COLO668 (cell line): ENCODE results near the gene AMZ1.
"Not testable (repeated sequence)": the region's sequence is repeated elsewhere in the genome, so short reads cannot be mapped to it uniquely, and the experiment has no call there.

ENCODE experiments used
- DNase-seq: peaks from one replicate; lab custom pipeline; 2025; ENCODE audit not compliant: unreplicated experiment; lab: John Stamatoyannopoulos, UW

The AMZ1 gene

DNA sequence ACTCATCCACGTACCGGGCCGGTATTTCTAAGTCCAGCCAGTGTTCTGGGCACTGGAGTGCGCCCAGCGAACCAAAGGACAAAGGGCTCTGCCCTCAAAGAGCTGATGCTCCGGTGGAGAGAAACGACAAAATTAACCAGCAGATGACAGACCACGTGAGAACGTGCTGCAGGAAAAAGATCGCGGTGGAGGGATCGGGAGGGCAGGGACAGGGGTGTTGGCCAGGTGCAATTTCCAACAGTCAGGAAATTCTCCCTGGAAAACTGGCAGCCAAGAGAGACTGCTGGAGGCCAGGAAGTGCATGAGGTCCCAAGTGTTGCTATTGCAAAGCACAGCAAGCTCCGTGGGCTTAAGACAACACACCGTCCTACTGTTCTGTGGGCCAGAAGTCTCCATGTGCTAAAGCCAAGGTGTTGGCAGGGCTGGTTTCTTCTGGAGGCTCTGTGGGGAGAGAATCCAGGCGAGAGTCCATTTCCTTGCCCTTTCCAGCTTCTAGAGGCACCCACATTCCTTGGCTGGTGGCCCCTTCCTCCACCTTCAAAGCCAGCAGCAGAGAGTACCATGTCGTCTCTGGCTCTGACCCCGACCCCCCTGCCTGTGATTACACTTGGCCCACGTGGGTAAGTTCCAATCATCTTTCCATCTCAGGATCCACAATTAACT, 21.3 kb upstream of the AMZ1 start:
- DNase-seq = peak; percentile 34

DNA sequence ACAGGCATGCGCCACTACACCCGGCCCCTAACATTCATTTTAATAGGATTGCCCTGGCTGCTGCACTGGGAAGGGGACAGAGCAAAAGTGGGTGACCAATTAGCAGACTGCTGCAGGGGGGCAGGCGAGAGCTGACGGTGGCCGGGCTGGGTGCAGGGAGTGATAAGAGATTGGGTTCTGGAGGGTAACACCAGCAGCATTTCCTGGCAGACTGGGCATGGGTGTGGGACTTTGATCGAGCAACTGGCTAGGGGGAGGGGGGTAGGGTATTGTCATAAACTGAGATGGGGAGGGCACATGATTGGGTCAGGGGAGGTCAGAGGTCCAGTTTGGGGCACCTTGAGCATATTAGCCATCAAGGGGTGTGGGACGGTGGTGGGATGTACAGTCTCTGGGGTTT, 20.2 kb upstream of the AMZ1 start:
- DNase-seq = no peak

DNA sequence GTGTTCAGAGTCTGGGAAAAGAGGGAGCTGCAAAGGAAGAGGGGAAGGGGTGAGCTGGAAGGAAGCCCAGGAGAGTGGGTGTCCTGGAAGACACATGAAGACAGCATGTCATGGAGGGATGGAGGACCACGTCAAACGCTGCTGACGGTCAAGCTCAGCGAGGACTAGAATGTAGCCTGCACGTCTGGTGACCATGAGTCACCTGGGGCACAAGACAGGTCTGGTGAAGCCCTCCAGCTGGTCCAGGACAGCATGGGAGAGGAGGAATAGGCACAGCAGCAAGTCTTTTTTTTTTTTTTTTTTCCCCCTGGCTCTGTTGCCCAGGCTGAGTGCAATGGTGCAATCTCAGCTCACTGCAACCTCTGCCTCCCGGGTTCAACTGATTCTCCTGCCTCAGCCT, 19.6 kb upstream of the AMZ1 start:
- no peak for DNase-seq

DNA sequence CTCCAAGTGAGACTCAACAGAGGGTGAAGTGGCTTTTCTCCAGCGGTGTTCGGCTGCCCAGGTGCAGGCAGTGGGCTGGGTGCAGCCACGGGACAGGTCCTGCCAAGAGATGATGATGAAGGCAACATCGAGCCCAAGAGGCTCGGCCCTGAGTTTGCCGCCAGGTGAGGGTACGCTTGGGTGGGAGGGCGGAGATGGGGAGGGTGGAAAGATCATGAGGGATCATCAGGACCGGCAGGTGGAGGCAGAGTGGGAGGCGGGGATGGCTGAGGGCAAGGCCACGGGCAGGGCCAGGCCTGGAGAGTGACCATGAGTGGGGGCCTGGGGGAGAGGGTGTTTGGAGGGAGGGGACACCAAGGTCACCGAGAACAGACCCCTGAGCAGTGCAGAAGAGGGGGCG, 17.8 kb upstream of the AMZ1 start:
- no peak for DNase-seq

DNA sequence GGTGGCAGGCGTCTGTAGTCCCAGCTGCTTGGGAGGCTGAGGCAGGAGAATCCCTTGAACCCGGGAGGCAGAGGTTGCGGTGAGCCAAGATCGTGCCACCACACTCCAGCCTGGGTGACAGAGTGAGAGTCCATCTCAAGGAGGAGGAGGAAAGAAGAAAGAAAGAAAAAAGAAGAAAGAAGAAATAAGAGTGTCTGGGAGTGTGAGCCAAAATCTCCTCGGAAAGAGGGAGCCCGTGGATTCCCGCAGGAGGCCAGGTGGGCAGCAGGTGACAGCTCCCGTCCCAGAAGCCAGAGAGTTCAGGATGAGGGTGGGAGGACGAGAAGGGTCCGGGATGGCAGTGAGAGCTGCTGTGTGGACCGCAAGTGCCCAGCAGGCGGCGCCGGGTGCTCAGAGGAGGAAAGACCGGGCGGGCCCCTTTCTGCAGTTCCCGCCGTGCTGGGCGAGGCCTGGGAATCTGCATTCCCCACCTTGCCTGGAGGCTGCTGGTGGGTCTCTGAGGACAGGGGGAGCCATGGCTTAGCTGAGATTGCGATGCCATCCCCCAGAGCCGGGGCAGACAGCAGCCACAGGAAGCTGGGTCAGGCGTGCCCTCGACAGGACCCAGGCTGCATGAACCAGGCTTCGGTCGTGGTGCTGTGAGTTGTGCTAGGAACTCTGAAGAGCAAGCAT, 17.1 kb upstream of the AMZ1 start:
- DNase-seq = peak; percentile 89

DNA sequence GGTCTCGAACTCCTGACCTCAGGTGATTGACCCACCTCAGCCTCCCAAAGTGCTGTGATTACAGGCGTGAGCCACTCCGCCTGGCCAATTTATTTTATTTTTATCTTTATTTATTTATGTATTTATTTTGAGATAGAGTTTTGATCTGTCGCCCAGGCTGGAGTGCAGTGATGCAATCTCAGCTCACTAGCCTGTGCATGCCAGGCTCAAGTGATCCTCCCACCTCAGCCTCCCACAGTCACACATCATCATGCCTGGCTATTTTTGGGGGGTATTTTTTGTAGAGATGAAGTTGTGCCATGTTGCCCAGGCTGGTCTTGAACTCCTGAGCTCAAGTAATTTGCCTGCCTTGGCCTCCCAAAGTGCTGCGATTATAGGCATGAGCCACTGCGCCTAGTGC, 14.8 kb upstream of the AMZ1 start:
- DNase-seq = not testable (repeated sequence)

DNA sequence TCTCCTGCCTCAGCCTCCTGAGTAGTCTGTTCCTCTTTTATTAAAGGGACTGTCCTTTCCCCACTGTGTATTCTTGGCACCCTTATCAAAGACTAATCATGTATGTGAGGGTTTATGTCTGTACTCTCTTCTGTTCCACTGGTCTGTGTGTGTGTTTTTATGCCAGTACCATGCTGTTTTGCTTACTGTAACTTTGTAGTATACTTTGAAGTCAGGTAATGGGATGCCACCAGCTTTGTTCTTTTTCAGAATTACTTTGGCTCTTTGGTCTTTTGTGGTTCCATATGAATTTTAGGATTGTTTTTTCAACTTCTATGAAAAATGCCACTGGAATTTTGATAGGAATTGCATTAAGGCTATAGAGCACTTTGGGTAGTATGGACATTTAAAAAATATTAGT, 14.1 kb upstream of the AMZ1 start:
- DNase-seq = no peak

DNA sequence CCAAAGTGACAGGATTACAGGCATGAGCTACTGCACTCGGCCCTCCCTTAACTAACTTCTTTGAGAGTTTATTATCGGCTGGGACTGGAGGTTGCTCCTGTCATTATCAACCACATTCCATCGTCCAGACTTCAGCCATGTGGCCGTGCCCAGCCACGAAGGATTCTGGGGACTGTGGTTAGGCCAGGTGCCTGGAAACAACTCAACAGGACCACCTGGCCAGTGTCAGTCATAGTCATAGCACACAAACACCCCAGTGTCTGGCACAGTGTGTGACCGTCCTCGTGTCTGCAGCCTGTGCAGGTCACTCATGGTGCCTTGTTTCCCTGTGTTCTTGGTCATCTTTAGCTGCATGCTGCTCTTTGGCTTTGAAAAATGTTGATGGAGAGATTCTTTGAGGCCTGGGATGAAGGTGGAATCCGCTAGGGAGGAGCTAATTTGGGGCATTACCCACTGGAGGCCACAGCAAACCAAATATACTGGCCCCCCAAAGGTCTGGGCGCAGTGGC, 12.7 kb upstream of the AMZ1 start:
- no peak for DNase-seq

DNA sequence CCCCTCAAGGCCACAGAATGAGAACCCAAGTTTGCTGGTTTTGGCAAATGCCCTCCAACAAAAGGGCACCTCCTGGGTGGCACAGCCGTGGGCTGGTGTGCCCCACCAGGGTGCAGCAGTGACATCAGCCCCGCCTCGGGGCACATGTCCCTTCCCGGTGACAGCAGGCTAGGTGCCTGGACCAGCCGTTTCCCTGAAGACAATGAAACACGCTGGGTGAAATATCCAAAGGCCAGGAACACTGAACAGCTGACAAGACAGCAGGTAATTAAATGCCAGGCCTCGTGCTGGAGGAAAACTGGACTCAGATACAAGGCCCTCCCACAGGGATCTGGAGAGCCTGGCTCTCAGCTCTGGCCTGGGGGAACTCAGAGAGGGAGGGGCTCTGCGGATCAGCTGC, 11.4 kb upstream of the AMZ1 start:
- peak; percentile 76 for DNase-seq

DNA sequence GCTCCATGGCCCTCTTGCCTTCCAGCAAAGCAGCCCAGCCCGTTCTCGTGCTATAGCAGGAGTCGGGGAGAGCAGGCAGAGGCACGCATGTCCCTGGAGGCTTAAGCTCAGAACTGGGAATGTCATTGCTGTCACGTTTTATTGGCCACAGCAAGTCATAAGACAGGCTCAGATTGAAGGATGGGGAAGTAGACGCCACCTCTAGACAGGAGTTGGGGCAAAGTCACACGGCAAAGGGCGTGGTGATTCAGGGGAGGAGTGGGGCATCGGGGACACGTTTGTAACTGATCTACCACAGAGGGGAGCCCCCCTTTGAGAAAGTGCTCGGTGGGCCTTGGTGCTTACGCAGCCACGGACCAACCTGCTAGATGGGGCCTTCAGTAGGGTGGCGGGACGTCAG, 9.5 kb upstream of the AMZ1 start:
- not testable (repeated sequence) for DNase-seq

DNA sequence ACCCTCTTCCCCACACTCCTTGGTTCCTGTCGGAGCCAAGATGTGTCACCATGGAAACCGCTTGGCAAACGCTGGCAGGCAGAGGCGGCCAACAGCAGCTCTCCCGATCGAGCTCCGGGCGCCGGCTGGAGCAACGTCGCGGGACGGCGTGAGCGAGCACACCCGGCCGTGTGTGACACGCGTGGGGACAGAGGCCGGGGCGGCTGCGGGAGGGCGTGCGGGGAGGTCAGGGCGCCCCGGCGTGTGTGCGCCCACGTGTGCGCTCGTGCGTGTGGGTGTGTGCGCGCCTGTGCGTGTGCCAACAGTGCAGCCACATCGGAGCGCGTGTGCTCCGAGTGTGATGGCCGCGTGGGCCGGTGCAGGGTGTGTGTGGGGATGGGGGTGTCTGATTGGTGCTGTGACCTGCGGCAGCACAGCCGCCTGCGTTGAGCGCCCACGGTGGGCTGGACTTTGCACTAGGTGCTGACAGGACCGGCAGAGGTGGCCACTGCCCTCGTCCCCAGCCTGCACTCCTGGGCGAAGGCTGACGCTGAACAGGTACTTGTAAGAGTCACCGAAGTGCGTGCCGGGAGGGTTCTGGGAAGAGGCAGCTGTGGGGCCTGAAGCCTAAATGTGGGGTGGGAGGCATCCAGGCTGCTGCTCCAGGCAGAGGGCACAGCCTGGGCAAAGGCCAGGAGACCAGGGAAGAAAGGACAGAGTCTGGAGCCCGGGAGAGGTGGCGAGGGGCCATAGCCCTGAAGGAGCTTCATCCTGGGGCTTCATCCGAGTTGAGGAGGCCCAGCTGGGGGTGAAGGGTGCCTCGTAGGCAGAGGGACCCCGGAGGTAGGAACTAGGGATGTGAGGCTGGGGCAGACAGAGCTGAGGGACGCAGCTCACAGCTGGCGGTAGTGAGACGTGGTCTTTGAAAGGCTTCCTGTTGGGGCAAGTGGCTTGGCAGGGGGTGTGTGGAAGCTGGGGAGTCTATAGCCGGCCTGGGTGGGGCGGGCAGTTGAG, 8.6 kb upstream of the AMZ1 start:
- peak; percentile 61 for DNase-seq

DNA sequence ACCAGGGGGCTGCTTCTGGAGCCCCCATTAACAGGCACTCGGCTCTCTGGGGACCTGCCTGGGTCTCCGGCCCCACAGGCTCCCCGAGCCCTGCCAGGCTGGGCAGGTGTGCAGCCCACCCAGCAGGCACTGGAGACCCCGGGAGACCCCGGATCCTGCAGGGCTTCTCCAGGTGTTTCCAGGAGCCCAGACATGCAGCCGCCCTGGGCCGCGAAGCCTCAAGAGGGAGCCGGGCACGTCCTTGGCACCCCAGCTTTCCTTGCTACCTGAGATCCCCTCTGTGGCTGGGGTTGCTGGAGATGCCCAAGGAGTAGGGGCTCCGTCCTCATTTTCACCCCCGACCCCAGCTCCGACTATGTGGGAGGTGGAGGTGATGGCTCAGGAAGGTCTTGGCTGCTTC, 7.7 kb upstream of the AMZ1 start:
- no peak for DNase-seq

DNA sequence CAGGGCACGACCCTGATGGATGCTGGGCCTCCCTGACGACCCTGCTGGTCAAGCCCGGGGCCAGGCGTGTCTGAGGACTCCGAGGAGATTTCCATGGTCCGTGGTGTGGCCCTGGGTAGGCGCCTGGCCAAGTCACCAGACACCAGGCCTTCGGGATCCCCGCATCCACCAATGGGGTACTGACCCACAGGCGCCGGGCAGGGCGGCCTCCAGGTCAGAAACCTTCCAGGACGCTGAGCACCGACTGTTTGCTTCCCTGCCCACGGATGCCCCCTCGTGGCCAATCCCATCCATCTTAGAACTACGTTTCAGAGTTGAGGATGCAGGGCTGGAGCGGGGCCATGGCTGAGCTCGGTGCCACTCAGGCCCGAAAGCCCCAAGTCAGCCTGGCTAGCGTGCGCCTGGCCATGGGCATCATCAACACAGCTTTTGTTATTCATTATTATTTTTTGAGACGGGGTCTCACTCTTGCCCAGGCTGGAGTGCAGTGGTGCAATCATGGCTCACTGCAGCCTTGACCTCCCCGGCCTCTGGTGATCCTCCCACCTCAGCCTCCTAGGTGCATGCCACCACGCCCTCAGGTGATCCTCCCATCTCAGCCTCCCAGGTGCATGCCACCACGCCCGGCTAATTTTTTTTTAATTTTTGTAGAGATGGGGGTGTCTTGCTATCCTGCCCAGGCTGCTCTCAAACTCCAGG, 7.1 kb upstream of the AMZ1 start:
- DNase-seq = peak; percentile 90

DNA sequence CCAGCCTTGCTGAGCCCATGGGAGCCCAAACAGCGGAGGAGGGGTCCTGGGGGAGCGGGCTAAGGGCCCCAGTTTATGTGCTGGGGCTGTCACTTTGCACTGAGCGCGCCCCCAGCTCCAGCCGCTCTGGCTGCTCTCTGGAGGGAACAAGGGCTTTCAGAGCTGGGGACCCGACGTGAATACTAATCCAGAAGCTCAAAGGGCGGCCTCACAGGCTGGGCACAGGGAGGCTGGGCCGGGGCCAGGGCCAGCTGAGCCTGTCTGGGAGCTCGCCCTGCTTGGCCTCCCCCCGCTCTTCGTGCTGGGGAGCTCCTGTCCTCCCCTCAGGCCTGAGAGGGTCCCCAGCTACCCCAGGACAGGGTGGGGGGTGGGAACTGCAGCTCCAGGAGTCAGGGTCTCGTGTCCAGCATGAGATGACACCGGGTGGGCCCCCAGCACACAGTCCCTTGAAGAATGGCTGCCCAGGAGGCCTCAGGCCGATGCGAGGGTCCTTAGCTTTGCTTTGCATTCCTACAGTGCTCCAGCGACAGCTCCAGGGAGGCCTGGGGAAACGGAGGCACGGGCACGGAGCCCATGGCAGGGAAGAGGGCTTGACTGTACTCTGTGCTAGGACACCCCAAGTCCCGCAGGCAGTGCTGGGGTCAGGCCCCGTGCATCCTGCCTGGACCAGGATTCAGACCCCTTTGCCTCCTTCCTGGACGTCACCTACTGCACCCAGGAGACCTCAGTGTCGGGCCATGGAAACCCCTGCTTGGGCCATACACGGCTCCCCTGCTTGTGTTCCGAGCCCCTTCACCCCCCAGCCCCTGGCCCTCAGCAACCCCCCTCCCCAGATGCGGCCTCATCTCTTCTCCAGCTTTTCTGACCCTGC, 5.8 kb upstream of the AMZ1 start:
- DNase-seq = no peak

DNA sequence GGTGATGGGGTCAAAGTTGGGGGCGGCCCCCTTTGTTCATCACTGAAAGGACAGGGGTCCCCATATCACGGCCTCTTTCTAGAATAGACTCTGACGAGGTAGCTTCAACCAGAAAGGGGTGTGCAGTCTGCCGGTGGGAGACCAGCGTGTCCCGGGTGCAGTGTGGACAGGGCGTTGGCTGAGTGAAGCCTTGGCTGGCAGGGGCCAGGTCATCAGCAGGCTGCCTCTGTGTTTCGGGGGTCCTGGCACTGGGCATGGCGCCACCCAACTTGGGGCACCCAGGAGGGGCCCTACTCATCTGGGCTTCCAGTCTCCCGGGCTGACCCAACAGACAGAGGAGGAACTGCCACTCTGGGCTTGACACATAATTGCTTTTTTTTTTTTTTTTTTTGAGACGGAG, 3.5 kb upstream of the AMZ1 start:
- no peak for DNase-seq

DNA sequence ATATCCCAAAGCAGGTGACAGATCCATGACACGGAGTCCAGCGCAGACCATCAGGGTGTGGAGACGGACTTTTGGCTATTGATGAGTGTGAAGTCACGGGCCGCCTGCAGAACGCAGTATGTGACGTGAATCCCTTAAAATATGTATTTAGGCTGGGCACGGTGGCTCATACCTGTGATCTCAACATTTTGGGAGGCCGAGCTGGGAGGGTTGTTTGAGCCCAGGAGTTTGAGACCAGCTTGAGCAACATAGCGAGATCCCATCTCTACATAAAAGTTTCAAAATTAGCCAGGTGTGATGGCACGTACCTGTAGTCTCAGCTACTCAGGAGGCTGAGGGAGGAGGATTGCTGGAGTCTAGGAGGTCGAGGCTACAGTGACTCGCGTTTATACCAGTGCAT, 1.9 kb upstream of the AMZ1 start:
- no peak for DNase-seq

DNA sequence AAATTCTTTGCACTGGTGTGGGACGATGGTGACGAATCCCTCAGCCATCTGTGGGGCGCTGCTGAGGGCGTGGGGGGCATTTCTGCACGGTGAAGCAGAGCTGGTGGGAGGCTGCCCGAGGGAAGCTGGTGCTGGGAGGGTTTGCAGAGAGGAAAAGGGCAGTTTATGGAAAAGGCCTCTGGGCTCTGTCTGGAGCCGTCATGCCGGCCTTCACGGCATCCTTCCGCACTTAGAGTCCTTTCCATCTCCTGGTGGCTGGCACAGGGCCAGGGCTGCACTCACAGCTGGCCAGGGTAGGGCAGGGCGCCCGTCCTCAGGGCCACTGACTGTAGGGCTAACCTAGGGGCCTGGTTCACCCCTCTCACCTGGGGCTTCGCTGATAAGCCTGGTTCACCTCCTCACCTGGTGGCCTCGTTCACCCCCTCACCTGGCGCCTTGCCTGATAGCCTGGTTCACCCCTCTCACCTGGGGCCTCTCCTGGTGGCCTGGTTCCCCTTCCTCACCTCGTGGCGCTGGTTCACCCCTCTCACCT, 598 bp upstream of the AMZ1 start:
- peak; percentile 93 for DNase-seq

DNA sequence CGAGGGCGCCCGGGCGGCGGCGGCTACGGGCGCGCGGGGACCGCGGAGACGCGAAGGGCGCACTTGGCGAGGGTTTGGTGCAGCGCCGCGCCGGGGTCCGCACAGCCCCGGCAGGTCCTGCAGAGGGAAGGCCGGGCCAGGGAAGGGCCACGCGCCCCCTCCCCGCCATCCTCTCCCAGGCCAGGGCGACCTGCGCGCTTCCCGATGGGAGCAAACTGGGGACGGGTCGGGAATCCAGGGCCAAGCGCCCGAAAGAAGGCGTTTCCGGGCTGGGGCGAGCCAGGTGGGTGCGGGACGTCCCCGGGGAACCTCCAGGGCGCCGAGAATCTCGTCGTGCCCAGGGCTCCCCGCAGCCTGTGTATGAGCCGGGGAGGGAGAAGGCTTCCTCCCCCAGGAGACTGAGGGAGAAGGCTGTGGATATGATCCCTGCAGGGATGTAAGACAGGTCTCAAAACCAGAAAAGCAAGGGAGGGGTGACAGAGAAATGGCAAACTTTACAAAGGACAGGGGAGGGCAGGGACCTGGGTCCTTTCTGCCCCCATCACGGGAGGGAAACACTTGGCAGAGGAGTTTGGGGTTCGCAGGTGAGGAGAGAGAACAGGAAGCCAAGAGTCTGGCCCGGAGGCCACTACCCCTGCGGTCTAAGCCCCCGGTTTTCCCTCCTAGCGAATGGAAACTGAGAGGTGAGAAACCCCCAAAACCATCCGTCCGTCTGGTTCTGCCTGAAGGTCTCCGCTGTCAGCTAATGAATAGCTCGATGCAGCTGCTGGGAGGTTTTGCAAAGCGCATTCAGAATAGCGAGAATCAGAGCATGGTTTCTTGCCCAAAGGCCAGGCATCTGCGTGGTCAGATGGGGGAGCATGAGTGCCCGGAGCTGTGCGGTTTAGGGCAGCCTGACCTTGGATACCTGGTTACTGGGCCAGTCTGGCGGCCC, 674 bp downstream of the AMZ1 start:
- no peak for DNase-seq
